H1 (cell line): ENCODE results near the gene GRIK4. TPM values are rescaled to one million over a fixed set of nuclear protein-coding genes. Genes with fewer than 3 reads are reported as not detected.

Source experiments
- CTCF ChIA-PET: fragments of 300-600 bp; sonication (Branson Sonifier 250); formaldehyde crosslinking; loops from one replicate; lab custom pipeline; 2021; ENCODE audit not compliant: partially characterized antibody; lab: Charles Lee
- POLR2A ChIA-PET: fragments of 300-600 bp; sonication (Branson Sonifier 250); formaldehyde crosslinking; loops from one replicate; lab custom pipeline; 2021; ENCODE audit warnings: inconsistent platforms; ENCODE audit not compliant: partially characterized antibody; lab: Charles Lee
- DNase-seq, 2 experiments: peaks; one replicate each; pipeline versions ENCODE4 v3.0.0 to v3.0.0-alpha.2; 2010 to 2022; ENCODE audit warnings: low spot score in 2 of 2, low read depth in 1 of 2, mixed read lengths in 1 of 2
- FAIRE-seq: peaks from 2 replicates; lab custom pipeline; 2011; peaks lifted over from hg19 to GRCh38; lab: Jason Lieb, UNC
- H2AFZ ChIP-seq: 2 replicates; pipeline ENCODE4 v1.8.1; 2012; ENCODE audit warnings: low read length, inconsistent platforms
- H2AK5ac ChIP-seq: 2 replicates; pipeline ENCODE4 v1.6.1; 2013; ENCODE audit warnings: low read depth, low read length
- H2BK120ac ChIP-seq: replicated peaks from 2 replicates; pipeline ENCODE3; 2013; ENCODE audit warnings: low read depth, low read length, inconsistent platforms
- H2BK12ac ChIP-seq: 2 replicates; pipeline ENCODE4 v1.6.1; 2013; ENCODE audit warnings: low read depth, low read length
- H2BK15ac ChIP-seq: 2 replicates; pipeline ENCODE4 v1.6.1; 2013; ENCODE audit warnings: low read length
- H2BK20ac ChIP-seq: 2 replicates; pipeline ENCODE4 v1.6.1; 2013; ENCODE audit warnings: low read length
- H2BK5ac ChIP-seq: 2 replicates; pipeline ENCODE4 v1.6.1; 2013; ENCODE audit warnings: low read depth, low read length
- H3K14ac ChIP-seq: 2 replicates; pipeline ENCODE4 v1.6.1; 2013; ENCODE audit warnings: inconsistent platforms; ENCODE audit not compliant: insufficient read length
- H3K18ac ChIP-seq: 2 replicates; pipeline ENCODE4 v1.6.1; 2013; ENCODE audit warnings: low read length; ENCODE audit errors: extremely low read depth
- H3K23ac ChIP-seq: 2 replicates; pipeline ENCODE4 v1.6.1; 2013; ENCODE audit warnings: inconsistent platforms; ENCODE audit not compliant: insufficient read length
- H3K23me2 ChIP-seq: 2 replicates; pipeline ENCODE4 v1.6.1; 2013; ENCODE audit warnings: low read depth, low read length
- H3K27ac ChIP-seq: 2 replicates; pipeline ENCODE4 v1.6.1; 2011; ENCODE audit warnings: low read depth, low read length, inconsistent platforms
- H3K27me3 ChIP-seq, 4 experiments: replicated peaks in 1 of 4; 1 replicate in 1 of 4; 2 replicates in 3 of 4; pipeline versions ENCODE4 v1.6.1 to v1.8.1; 2011 to 2013; ENCODE audit warnings: low read length in 3 of 4, mild to moderate bottlenecking in 3 of 4, inconsistent platforms in 2 of 4, mixed read lengths in 2 of 4, moderate library complexity in 1 of 4; ENCODE audit not compliant: control insufficient read depth in 3 of 4, insufficient read depth in 3 of 4; ENCODE audit errors: extremely low read depth in 1 of 4
- H3K36me3 ChIP-seq, 4 experiments: 2 replicates each; pipeline versions ENCODE4 v1.6.1 to v1.8.1; 2011 to 2013; ENCODE audit warnings: mild to moderate bottlenecking in 4 of 4, low read length in 3 of 4, moderate library complexity in 2 of 4, control low read depth in 1 of 4, inconsistent platforms in 1 of 4; ENCODE audit not compliant: insufficient read depth in 4 of 4, control insufficient read depth in 2 of 4
- H3K4ac ChIP-seq: replicated peaks from 2 replicates; pipeline ENCODE3; 2013; ENCODE audit warnings: low read length, low read depth, mixed read lengths, inconsistent platforms; ENCODE audit not compliant: insufficient read length
- H3K4me1 ChIP-seq, 4 experiments: replicated peaks in 1 of 4; 1 replicate in 1 of 4; 2 replicates in 3 of 4; pipeline versions ENCODE4 v1.6.1 to v1.8.1; 2011 to 2013; ENCODE audit warnings: low read length in 3 of 4, inconsistent platforms in 2 of 4, mixed read lengths in 1 of 4; ENCODE audit not compliant: insufficient read depth in 4 of 4, control insufficient read depth in 3 of 4
- H3K4me2 ChIP-seq, 2 experiments: 2 replicates each; pipeline versions ENCODE4 v1.6.1 to v1.8.1; 2011 to 2013; ENCODE audit warnings: low read depth in 2 of 2, low read length in 2 of 2, control low read depth in 1 of 2, inconsistent platforms in 1 of 2, mild to moderate bottlenecking in 1 of 2; ENCODE audit not compliant: insufficient read depth in 1 of 2
- H3K4me3 ChIP-seq, 4 experiments: fragments of 200-600, 300-600 bp in 1 of 4; sonication (generic), shearing (Covaris generic), sonication (Bioruptor Twin) in 1 of 4; 2 replicates each; pipeline versions ENCODE4 v1.5.1 to v1.8.1; 2011 to 2016; ENCODE audit warnings: low read length in 4 of 4, low read depth in 3 of 4, control low read depth in 2 of 4, inconsistent platforms in 2 of 4, mild to moderate bottlenecking in 2 of 4, mixed read lengths in 1 of 4, moderate library complexity in 1 of 4; ENCODE audit not compliant: insufficient read depth in 2 of 4; ENCODE audit errors: extremely low read depth in 1 of 4
- H3K56ac ChIP-seq: replicated peaks from 2 replicates; pipeline ENCODE3; 2013; ENCODE audit warnings: low read depth, mild to moderate bottlenecking, mixed read lengths, low read length, inconsistent platforms; ENCODE audit not compliant: insufficient read length
- H3K79me1 ChIP-seq: 2 replicates; pipeline ENCODE4 v1.6.1; 2013; ENCODE audit warnings: low read depth, low read length, control low read depth
- H3K79me2 ChIP-seq, 2 experiments: 2 replicates each; pipeline versions ENCODE4 v1.6.1 to v1.8.1; 2012 to 2013; ENCODE audit warnings: low read length in 2 of 2, mild to moderate bottlenecking in 2 of 2, inconsistent platforms in 1 of 2; ENCODE audit not compliant: insufficient read depth in 2 of 2, control insufficient read depth in 1 of 2
- H3K9ac ChIP-seq, 4 experiments: replicated peaks in 1 of 4; 1 replicate in 1 of 4; 2 replicates in 3 of 4; pipeline versions ENCODE4 v1.6.1 to v1.8.1; 2011 to 2013; ENCODE audit warnings: low read depth in 3 of 4, low read length in 3 of 4, control low read depth in 2 of 4, mild to moderate bottlenecking in 2 of 4, moderate library complexity in 2 of 4, inconsistent platforms in 1 of 4; ENCODE audit errors: extremely low read depth in 1 of 4
- H3K9me3 ChIP-seq, 2 experiments: 2 replicates each; pipeline versions ENCODE4 v1.6.1 to v1.8.1; 2012 to 2013; ENCODE audit warnings: mild to moderate bottlenecking in 2 of 2, moderate library complexity in 2 of 2, control low read depth in 1 of 2, inconsistent platforms in 1 of 2, low read depth in 1 of 2, low read length in 1 of 2, mixed read lengths in 1 of 2; ENCODE audit not compliant: insufficient read depth in 2 of 2
- H4K20me1 ChIP-seq, 2 experiments: replicated peaks in 1 of 2; 2 replicates each; pipeline versions ENCODE3 to v1.8.1; 2011 to 2013; ENCODE audit warnings: inconsistent platforms in 2 of 2, low read length in 2 of 2, mild to moderate bottlenecking in 1 of 2; ENCODE audit not compliant: insufficient read depth in 2 of 2, control insufficient read depth in 1 of 2
- H4K5ac ChIP-seq: 2 replicates; pipeline ENCODE4 v1.6.1; 2013; ENCODE audit warnings: low read length, low read depth, mixed read lengths, inconsistent platforms; ENCODE audit not compliant: insufficient read length
- H4K8ac ChIP-seq: 2 replicates; pipeline ENCODE4 v1.8.0; 2013; ENCODE audit warnings: mild to moderate bottlenecking, moderate library complexity, low read length, inconsistent platforms; ENCODE audit not compliant: insufficient read depth; ENCODE audit errors: extremely low read depth
- H4K91ac ChIP-seq: replicated peaks from 2 replicates; pipeline ENCODE3; 2013; ENCODE audit warnings: low read length, mixed read lengths, inconsistent platforms; ENCODE audit not compliant: insufficient read length
- WGBS, 2 experiments: shearing (Covaris generic) in 1 of 2; methylation state at CpG; one replicate each; pipeline versions ENCODE4 v1.1.6 to v1.1.7; 2013 to 2015; ENCODE audit warnings: low lambda C conversion rate in 2 of 2, mixed read lengths in 2 of 2, inconsistent platforms in 1 of 2, low coverage in 1 of 2, missing lambda C conversion rate in 1 of 2; ENCODE audit not compliant: insufficient replicate concordance in 2 of 2, insufficient coverage in 1 of 2, insufficient read length in 1 of 2; ENCODE audit errors: extremely low coverage in 1 of 2, missing lambda C conversion rate in 1 of 2; 5-methylcytosine and 5-hydroxymethylcytosine counted together
- polyA plus RNA-seq, 7 experiments: library from polyadenylated mRNA; depleted of rRNA in 3 of 7; stranded (reverse) in 5 of 7; unstranded in 2 of 7; fragments of >200 nt in 5 of 7; fragments of 200-250 nt in 2 of 7; gene quantifications; 1 replicate in 5 of 7; 2 replicates in 1 of 7; 4 replicates in 1 of 7; pipeline versions ENCODE4 v1.2.1 to v1.2.3, GENCODE V29; 2011 to 2013; ENCODE audit warnings: missing spikeins in 2 of 7, mixed read lengths in 2 of 7
- total RNA-seq: library from RNA; stranded (reverse); fragmentation: NEBNext Ultra II Directional; extraction: Animal tissue kit (Norgen Biotek cat#: 25700); gene quantifications from 2 replicates; pipeline ENCODE4 v1.2.1, GENCODE V29; 2021

GRIK4 gene
- total and polyA plus RNA-seq, 2 of the 8 experiments (the other 6 are each of a cell fraction or from before 2014, with no cell fraction given), result 1.2 to 2.9 TPM

DNA sequence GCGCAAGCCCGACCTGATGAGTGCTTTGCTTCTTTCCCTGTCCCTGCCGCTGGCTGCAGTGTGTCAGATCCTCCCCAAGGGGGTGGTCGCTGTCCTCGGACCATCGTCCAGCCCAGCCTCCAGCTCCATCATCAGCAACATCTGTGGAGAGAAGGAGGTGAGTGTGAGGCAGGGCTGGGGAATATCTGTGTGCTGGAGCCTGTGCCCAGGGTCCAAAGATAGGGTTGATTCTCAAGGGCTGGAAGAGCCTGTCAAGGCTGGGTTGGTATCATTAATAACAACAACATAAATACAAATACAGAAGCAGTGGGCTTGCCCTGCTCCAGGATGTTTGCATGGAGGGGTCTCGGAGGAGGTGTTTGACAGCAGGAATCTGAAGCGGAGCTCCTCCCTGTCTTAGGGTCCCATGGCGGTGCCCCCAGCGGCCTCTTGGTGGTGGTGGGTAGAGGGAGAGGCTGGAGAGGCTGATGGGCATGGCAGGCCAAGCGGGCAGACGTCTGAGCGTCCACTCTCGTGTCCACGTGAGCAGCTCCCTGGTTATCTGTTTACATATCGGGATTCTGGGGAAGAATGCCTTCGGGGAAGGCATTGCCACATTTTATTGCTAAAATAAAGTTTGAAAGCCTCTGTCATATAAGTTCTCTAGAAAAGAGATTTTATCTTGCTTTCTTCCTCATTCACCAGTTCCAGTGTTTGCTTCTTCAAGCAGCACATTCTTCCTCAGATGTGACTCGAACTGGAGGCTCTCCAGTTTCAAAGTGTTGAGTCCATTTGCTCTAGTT, 304.0 kb downstream of the GRIK4 start:
- no peak for DNase-seq
- Histone ChIP-seq H2BK15ac (no peak overlapping the region), H2BK12ac (no peak overlapping the region), H3K4me3 (no peak overlapping the region), H3K23ac (no peak overlapping the region), H3K36me3 (no peaks in the 10 kb centered on the region), H3K14ac (no peak overlapping the region), H2BK20ac (no peak overlapping the region), H3K79me1 (no peaks in the 10 kb centered on the region; the same call in 1 of the 2 replicates), H3K9me3 (no peaks in the 10 kb centered on the region), H3K56ac (no peak overlapping the region), H4K8ac (no peak overlapping the region), H3K9ac (no peak overlapping the region), H3K23me2 (no peaks in the 10 kb centered on the region; the same call in 1 of the 2 replicates), H3K4ac (no peak overlapping the region), H3K79me2 (no peaks in the 10 kb centered on the region), H3K4me1 (no peaks in the 10 kb centered on the region), H4K20me1 (no peaks in the 10 kb centered on the region), H3K4me2 (no peak overlapping the region), H2AK5ac (no peak overlapping the region), H3K18ac (no peak overlapping the region), H4K91ac (no peak overlapping the region), H2BK5ac (no peak overlapping the region), H2BK120ac (no peak overlapping the region), H3K27me3 (no peaks in the 10 kb centered on the region), H3K27ac (no peak overlapping the region), H4K5ac (no peak overlapping the region), H2AFZ (no peak overlapping the region)
- ChIA-PET CTCF (interaction anchor here (0.8 to 3.4 kb wide), 10 partner anchors 9 to 156 kb away, joined by 3 to 24 read pairs (median 4); no protein-coding TSS in a partner anchor), POLR2A (no interaction called here)
- 86% methylated on average over 18 of the region's 18 CpGs; no CpG with 5 or more reads in 1 of the 2 experiments for WGBS, 2 experiments
- FAIRE-seq, result no peak
